Adrenal gland (tissue), 5 donors: ENCODE measurements around the gene NPSR1.

ENCODE experiments used
- CTCF ChIP-seq, 6 experiments: fragments of 450-650 bp in 4 of 6; fragments of 200-600 bp in 2 of 6; sonication (generic) in 1 of 6; IDR thresholded peaks; 1 replicate in 5 of 6; 2 replicates in 1 of 6; pipeline versions ENCODE4 v1.5.1 to v1.8.0; 2016 to 2021; ENCODE audit warnings: antibody characterized with exemption in 6 of 6, mild to moderate bottlenecking in 2 of 6, moderate library complexity in 1 of 6
- POLR2A ChIP-seq, 2 donors: fragments of 450-650 bp; IDR thresholded peaks; one replicate each; pipeline ENCODE4 v1.6.1; 2017; ENCODE audit warnings: antibody characterized with exemption in 2 of 2, mild to moderate bottlenecking in 2 of 2, moderate library complexity in 1 of 2
- donor health status: DM: no; HTN: no; CAD: no.

- TF ChIP-seq CTCF (IDR thresholded peaks at IDR 0.05) (no peak), POLR2A (IDR thresholded peaks at IDR 0.05) (no peak)
These were observed 167.2 kb downstream of the NPSR1 start for GRCh38 chr7:34825221-34825620.
